ENCODE results near the gene PTEN. TPM values are rescaled to one million over a fixed set of nuclear protein-coding genes. Genes with fewer than 3 reads are reported as not detected.

Gene PTEN
- total RNA-seq, 1 experiment from 2014 or later: 281 TPM

GRCh38 chr10:87913156-87913921, 49.9 kb downstream of the PTEN start:
- Histone ChIP-seq H3K36me3 (ENCODE audit: insufficient read depth, low read length) (peaks cover 33% of the 10 kb centered on the region), H3K4me1 (ENCODE audit: low read length) (peaks cover 16% of the 10 kb centered on the region), H3K79me2 (ENCODE audit: low read length) (peaks cover 98% of the 10 kb centered on the region), H3K9ac (ENCODE audit: low read length) (no peak overlapping the region), H3K9me2 (replicated peaks; ENCODE audit: insufficient read depth, low read length) (no peaks in the 10 kb centered on the region), H3K4me3 (ENCODE audit: low read length) (no peak overlapping the region), H4K20me1 (ENCODE audit: insufficient read depth, low read depth, low read length) (0 out of 2 replicates have a peak, but pooled peaks cover 9% of the 10 kb centered on the region), H3K9me3 (ENCODE audit: low read length) (no peaks in the 10 kb centered on the region), H3K27ac (ENCODE audit: low read length) (no peak overlapping the region), H2AFZ (ENCODE audit: low read length) (no peak overlapping the region), H3K4me2 (ENCODE audit: low read depth, low read length, poor library complexity, severe bottlenecking) (no peak overlapping the region), H3K27me3 (ENCODE audit: low read length) (no peaks in the 10 kb centered on the region)
- DNase-seq: no peak

GRCh38 chr10:87915406-87915805, 52.0 kb downstream of the PTEN start:
- Histone ChIP-seq H3K27me3 (ENCODE audit: low read length) (no peaks in the 10 kb centered on the region), H4K20me1 (ENCODE audit: insufficient read depth, low read depth, low read length) (0 out of 2 replicates have a peak, but pooled peaks cover 6% of the 10 kb centered on the region), H3K27ac (ENCODE audit: low read length) (no peak overlapping the region), H2AFZ (ENCODE audit: low read length) (no peak overlapping the region), H3K36me3 (ENCODE audit: insufficient read depth, low read length) (peaks cover 36% of the 10 kb centered on the region), H3K4me2 (ENCODE audit: low read depth, low read length, poor library complexity, severe bottlenecking) (no peak overlapping the region), H3K4me3 (ENCODE audit: low read length) (no peak overlapping the region), H3K79me2 (ENCODE audit: low read length) (peaks cover 98% of the 10 kb centered on the region), H3K9ac (ENCODE audit: low read length) (no peak overlapping the region), H3K9me3 (ENCODE audit: low read length) (no peaks in the 10 kb centered on the region), H3K9me2 (replicated peaks; ENCODE audit: insufficient read depth, low read length) (no peaks in the 10 kb centered on the region), H3K4me1 (ENCODE audit: low read length) (peaks cover 16% of the 10 kb centered on the region)
- DNase-seq: no peak

DNA sequence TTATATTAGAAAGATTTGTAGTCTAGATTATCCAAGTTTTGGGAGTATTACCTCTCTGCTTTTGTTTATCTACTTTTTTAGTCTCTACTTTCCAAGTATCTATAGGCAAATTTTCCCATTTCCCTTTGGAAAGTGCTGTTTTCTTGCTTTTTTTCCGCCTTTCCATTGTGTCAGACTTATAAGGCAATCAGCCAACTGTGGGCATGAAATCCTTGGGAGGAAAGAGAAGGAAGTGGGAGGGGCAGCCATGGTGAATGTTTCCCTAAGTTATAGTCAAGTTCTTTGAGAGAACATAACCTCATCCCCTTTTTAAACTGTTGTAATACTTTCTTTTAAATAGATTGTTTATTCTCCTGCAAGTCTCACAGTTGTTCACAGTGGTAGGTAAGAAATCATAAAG, 52.6 kb downstream of the PTEN start:
- H2AFZ ChIP-seq (ENCODE audit: low read length): no peak overlapping the region
- no peak overlapping the region for H3K27ac ChIP-seq (ENCODE audit: low read length)
- H3K4me2 ChIP-seq (ENCODE audit: low read depth, low read length, poor library complexity, severe bottlenecking): no peak overlapping the region
- H3K9ac ChIP-seq (ENCODE audit: low read length): no peak overlapping the region
- DNase-seq: no peak
- H4K20me1 ChIP-seq (ENCODE audit: insufficient read depth, low read depth, low read length): 0 out of 2 replicates have a peak, but pooled peaks cover 10% of the 10 kb centered on the region
- H3K9me2 ChIP-seq (replicated peaks; ENCODE audit: insufficient read depth, low read length): no peaks in the 10 kb centered on the region
- no peaks in the 10 kb centered on the region for H3K27me3 ChIP-seq (ENCODE audit: low read length)
- peaks cover 98% of the 10 kb centered on the region for H3K79me2 ChIP-seq (ENCODE audit: low read length)
- no peaks in the 10 kb centered on the region for H3K9me3 ChIP-seq (ENCODE audit: low read length)
- no peak overlapping the region for H3K4me3 ChIP-seq (ENCODE audit: low read length)
- peaks cover 33% of the 10 kb centered on the region for H3K36me3 ChIP-seq (ENCODE audit: insufficient read depth, low read length)
- peaks cover 16% of the 10 kb centered on the region for H3K4me1 ChIP-seq (ENCODE audit: low read length)

DNA sequence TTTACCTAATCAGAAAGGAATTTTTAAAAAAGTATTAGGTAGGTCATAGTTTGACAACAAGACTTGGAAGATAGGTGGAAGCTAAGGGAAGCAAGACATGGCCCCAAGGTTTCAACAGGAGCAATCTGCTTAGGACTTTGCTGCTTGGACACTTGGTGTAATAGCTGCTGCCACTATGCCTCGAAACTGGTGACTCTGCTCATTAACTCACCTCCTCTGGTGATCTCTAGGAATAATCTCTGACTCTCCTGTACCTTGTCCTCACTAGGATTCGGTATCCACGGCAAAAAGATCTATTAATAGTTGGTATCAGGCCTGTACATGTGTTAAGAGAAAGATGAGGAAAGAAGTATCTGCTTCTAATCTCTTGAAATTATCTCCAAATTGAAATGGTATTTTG, 53.1 kb downstream of the PTEN start:
- H3K27ac ChIP-seq (ENCODE audit: low read length): no peak overlapping the region
- peaks cover 18% of the 10 kb centered on the region for H3K4me1 ChIP-seq (ENCODE audit: low read length)
- no peak overlapping the region for H3K4me2 ChIP-seq (ENCODE audit: low read depth, low read length, poor library complexity, severe bottlenecking)
- H3K9ac ChIP-seq (ENCODE audit: low read length): no peak overlapping the region
- H3K27me3 ChIP-seq (ENCODE audit: low read length): no peaks in the 10 kb centered on the region
- no peaks in the 10 kb centered on the region for H3K9me2 ChIP-seq (replicated peaks; ENCODE audit: insufficient read depth, low read length)
- no peak for DNase-seq
- H2AFZ ChIP-seq (ENCODE audit: low read length): no peak overlapping the region
- peaks cover 98% of the 10 kb centered on the region for H3K79me2 ChIP-seq (ENCODE audit: low read length)
- H3K4me3 ChIP-seq (ENCODE audit: low read length): no peak overlapping the region
- H4K20me1 ChIP-seq (ENCODE audit: insufficient read depth, low read depth, low read length): peaks cover 14% of the 10 kb centered on the region; the same call in 1 of the 2 replicates
- peaks cover 29% of the 10 kb centered on the region for H3K36me3 ChIP-seq (ENCODE audit: insufficient read depth, low read length)
- H3K9me3 ChIP-seq (ENCODE audit: low read length): no peaks in the 10 kb centered on the region

DNA sequence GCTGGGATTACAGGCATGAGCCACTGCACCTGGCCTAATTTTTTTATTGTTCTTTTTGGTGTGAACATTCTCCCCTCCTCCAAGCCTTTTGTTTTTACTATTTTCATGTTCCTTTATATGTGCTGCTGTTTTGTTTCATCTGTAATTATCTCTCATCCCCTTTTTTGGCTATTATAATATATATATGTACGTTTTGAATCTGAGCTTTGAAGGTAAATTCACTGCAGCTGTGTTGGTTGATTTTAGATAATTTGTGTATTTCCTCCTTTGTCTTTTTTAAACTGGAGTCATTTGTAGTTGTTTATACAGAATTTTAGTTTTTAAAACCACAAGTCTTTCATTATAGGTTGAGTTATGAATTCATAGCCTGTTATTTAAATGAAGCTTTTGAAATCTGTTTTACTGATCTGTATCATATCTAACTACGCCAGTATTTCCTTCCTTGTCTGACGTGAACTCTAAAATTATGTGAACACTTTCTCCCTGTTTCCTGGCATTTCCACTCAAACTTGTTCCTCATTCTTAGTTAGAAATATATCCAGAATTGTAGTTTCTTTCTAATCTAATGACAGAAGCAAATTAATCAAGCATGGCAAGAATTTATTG, 54.9 kb downstream of the PTEN start:
- Histone ChIP-seq H3K4me1 (ENCODE audit: low read length) (peaks cover 36% of the 10 kb centered on the region), H3K4me3 (ENCODE audit: low read length) (no peak overlapping the region), H3K9me2 (replicated peaks; ENCODE audit: insufficient read depth, low read length) (no peaks in the 10 kb centered on the region), H3K27me3 (ENCODE audit: low read length) (no peaks in the 10 kb centered on the region), H3K27ac (ENCODE audit: low read length) (no peak overlapping the region), H3K9ac (ENCODE audit: low read length) (no peak overlapping the region), H3K4me2 (ENCODE audit: low read depth, low read length, poor library complexity, severe bottlenecking) (no peak overlapping the region), H2AFZ (ENCODE audit: low read length) (no peak overlapping the region), H3K9me3 (ENCODE audit: low read length) (no peaks in the 10 kb centered on the region), H4K20me1 (ENCODE audit: insufficient read depth, low read depth, low read length) (peaks cover 24% of the 10 kb centered on the region; the same call in 1 of the 2 replicates), H3K36me3 (ENCODE audit: insufficient read depth, low read length) (peaks cover 23% of the 10 kb centered on the region), H3K79me2 (ENCODE audit: low read length) (peaks cover 98% of the 10 kb centered on the region)
- DNase-seq: no peak

GRCh38 chr10:87920538-87920937, 57.1 kb downstream of the PTEN start:
- DNase-seq: no peak
- Histone ChIP-seq H3K79me2 (ENCODE audit: low read length) (peaks cover 100% of the 10 kb centered on the region), H4K20me1 (ENCODE audit: insufficient read depth, low read depth, low read length) (peaks cover 22% of the 10 kb centered on the region; the same call in 1 of the 2 replicates), H3K4me1 (ENCODE audit: low read length) (peaks cover 56% of the 10 kb centered on the region), H3K4me3 (ENCODE audit: low read length) (no peak overlapping the region), H3K9me3 (ENCODE audit: low read length) (no peaks in the 10 kb centered on the region), H3K9ac (ENCODE audit: low read length) (no peak overlapping the region), H3K27ac (ENCODE audit: low read length) (no peak overlapping the region), H3K36me3 (ENCODE audit: insufficient read depth, low read length) (peaks cover 25% of the 10 kb centered on the region), H3K27me3 (ENCODE audit: low read length) (no peaks in the 10 kb centered on the region), H2AFZ (ENCODE audit: low read length) (no peak overlapping the region), H3K4me2 (ENCODE audit: low read depth, low read length, poor library complexity, severe bottlenecking) (no peak overlapping the region), H3K9me2 (replicated peaks; ENCODE audit: insufficient read depth, low read length) (no peaks in the 10 kb centered on the region)

DNA sequence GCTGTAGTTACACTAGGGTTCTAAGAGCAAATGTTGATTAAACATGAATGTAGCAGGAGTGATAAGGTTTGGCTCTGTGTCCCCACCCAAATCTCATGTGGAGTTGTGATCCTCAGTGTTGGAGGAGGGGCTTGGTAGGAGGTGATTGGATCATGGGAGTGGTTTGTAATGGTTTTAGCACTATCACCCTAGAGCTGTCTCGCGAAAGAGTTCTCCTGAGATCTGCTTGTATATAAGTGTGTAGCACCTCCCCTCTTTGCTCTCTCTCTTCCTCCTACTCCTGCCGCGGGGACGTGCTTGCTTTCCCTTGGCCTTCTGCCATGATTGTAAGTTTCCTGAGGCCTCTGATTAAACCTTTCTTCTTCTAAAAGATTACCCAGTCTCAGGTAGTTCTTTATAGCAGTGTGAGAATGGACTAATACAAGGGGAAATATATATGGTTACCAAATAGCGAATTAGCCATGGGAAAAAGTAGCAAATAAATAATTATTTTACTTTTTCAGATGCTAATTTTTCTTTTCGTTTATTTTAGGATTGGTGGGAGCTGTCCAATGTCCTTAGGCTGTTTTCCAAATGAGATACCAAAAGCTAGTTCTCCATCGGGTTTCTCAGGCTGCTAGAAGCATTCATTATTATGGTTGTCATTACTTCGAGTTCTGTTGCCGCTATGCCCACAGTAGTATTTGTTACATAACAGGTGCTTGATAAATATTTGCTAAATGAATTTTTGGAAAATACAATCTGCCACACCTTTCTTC, 58.7 kb downstream of the PTEN start:
- no peak for DNase-seq
- Histone ChIP-seq H3K4me3 (ENCODE audit: low read length) (no peak overlapping the region), H3K79me2 (ENCODE audit: low read length) (peaks cover 100% of the 10 kb centered on the region), H3K9me2 (replicated peaks; ENCODE audit: insufficient read depth, low read length) (no peaks in the 10 kb centered on the region), H3K27ac (ENCODE audit: low read length) (no peak overlapping the region), H4K20me1 (ENCODE audit: insufficient read depth, low read depth, low read length) (peaks cover 30% of the 10 kb centered on the region; the same call in 1 of the 2 replicates), H3K27me3 (ENCODE audit: low read length) (no peaks in the 10 kb centered on the region), H3K9me3 (ENCODE audit: low read length) (no peaks in the 10 kb centered on the region), H3K9ac (ENCODE audit: low read length) (no peak overlapping the region), H3K4me2 (ENCODE audit: low read depth, low read length, poor library complexity, severe bottlenecking) (no peak overlapping the region), H3K4me1 (ENCODE audit: low read length) (peaks cover 63% of the 10 kb centered on the region), H2AFZ (ENCODE audit: low read length) (no peak overlapping the region), H3K36me3 (ENCODE audit: insufficient read depth, low read length) (peaks cover 37% of the 10 kb centered on the region)

DNA sequence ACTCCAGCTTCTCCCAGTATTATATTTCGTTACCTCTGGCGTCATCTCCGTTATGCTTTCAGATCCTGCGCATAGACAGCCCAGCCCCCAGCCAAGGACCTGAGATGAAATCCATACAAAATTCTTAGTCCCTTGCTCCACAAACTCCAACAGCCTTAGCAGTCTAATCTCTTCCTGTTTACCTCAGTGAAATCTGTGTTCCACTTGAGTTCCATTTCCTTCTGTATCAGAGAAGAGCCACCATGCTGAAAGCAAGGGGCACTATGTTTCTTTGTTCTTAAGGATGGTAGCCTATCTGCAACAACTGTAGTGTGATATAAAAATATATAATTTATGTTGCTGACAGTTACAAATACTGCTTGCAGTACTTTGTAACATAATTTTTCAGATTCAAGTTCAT, 59.8 kb downstream of the PTEN start:
- no peak overlapping the region for H3K27ac ChIP-seq (ENCODE audit: low read length)
- no peak overlapping the region for H2AFZ ChIP-seq (ENCODE audit: low read length)
- peaks cover 31% of the 10 kb centered on the region; the same call in 1 of the 2 replicates for H4K20me1 ChIP-seq (ENCODE audit: insufficient read depth, low read depth, low read length)
- H3K36me3 ChIP-seq (ENCODE audit: insufficient read depth, low read length): peaks cover 37% of the 10 kb centered on the region
- H3K9ac ChIP-seq (ENCODE audit: low read length): no peak overlapping the region
- no peaks in the 10 kb centered on the region for H3K9me2 ChIP-seq (replicated peaks; ENCODE audit: insufficient read depth, low read length)
- no peaks in the 10 kb centered on the region for H3K9me3 ChIP-seq (ENCODE audit: low read length)
- peaks cover 69% of the 10 kb centered on the region for H3K4me1 ChIP-seq (ENCODE audit: low read length)
- H3K4me2 ChIP-seq (ENCODE audit: low read depth, low read length, poor library complexity, severe bottlenecking): peak overlapping the region; percentile 7
- no peak for DNase-seq
- no peaks in the 10 kb centered on the region for H3K27me3 ChIP-seq (ENCODE audit: low read length)
- peaks cover 100% of the 10 kb centered on the region for H3K79me2 ChIP-seq (ENCODE audit: low read length)
- H3K4me3 ChIP-seq (ENCODE audit: low read length): no peak overlapping the region

Measured in Karpas-422 (cell line).